Measurements from ENCODE around the gene SPEG. TPM values are rescaled to one million over a fixed set of nuclear protein-coding genes. Genes with fewer than 3 reads are reported as not detected.

The SPEG gene
- polyA plus RNA-seq, 2 of the 4 experiments (the other 2 are of a cell fraction), result 2.3 to 11.5 TPM

DNA sequence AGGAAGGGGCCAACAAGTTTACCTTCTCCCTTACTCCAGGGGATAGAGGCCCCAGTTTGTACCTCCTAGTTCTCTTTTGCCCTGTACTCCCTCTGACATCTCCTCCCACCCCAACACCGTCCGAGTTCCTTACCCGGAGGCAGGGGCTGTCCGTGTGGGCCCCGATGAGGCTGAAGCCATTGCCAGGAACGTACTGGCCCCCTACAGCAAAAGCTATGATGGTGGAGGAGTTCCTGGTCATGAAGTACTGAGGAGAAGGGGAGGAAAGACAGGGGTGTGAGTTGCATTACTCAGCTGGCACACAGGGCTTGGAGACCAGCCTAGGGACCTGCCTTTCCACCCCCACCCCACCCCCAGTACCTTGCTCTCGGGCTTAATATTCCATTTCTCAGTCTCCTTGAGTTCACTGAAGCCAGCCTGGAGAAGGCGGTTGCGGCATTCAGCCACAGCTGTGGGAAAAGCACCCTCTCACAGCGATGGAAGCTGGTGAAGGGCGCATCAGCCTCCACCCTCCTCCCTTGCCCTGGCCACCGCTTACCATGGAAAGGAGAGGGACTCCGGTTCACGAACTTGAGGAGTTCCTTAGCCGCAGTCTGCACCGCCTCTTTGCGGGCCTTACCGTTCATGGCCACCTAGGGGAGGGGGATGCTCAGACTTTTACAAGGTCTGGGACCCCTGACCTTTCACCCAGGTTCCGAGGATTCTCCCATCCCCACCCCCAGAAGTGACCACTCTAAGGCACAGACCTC lies 47.9 kb upstream of the SPEG start:
- no peak for TF ChIP-seq CEBPB (IDR thresholded peaks at IDR 0.05)
- no peak for TF ChIP-seq CHD2 (IDR thresholded peaks at IDR 0.05; ENCODE audit: low read length, partially characterized antibody)
- TF ChIP-seq RARB (CRISPR knock-in tag; IDR thresholded peaks at IDR 0.05), result no peak
- no peak for TF ChIP-seq JUNB (IDR thresholded peaks at IDR 0.05)
- no peak for TF ChIP-seq FOSB (CRISPR knock-in tag; IDR thresholded peaks at IDR 0.05)
- TF ChIP-seq BHLHE40 (IDR thresholded peaks at IDR 0.05; ENCODE audit: low read depth, low read length), result no peak
- TF ChIP-seq HOXB13 (CRISPR knock-in tag; IDR thresholded peaks at IDR 0.05; ENCODE audit: low read depth), result no peak
- no peak for TF ChIP-seq ESRRA (IDR thresholded peaks at IDR 0.05; ENCODE audit: borderline replicate concordance, low read length)
- no peak for TF ChIP-seq KDM1A (IDR thresholded peaks at IDR 0.05; ENCODE audit: low read depth)
- TF ChIP-seq ZNF302 (CRISPR knock-in tag; IDR thresholded peaks at IDR 0.05), result no peak
- TF ChIP-seq GATA3 (IDR thresholded peaks at IDR 0.05; ENCODE audit: borderline replicate concordance), result no peak
- Histone ChIP-seq H3K27ac (peak overlapping the region; percentile 96 to 97), H3K9me3 (no peaks in the 10 kb centered on the region), H3K4me1 (peaks cover 9% of the 10 kb centered on the region), H3K4me3 (peak overlapping the region; percentile 99), H3K4me2 (peak overlapping the region; percentile 99)
- POLR2A ChIA-PET, result interaction anchor here (1.4 to 2.1 kb wide), 4 partner anchors 18 to 385 kb away, joined by 4 to 16 read pairs (median 4); partner anchors contain the start of gene GMPPA
- ATAC-seq (peak in 1 of 2 experiments; percentile 5; a peak in 4 of 6 replicates), DNase-seq (ENCODE audit: low read depth in 1 of 2, low spot score in 1 of 2) (no peak), FAIRE-seq (no peak)
- CTCF ChIA-PET, result interaction anchor here (0.6 to 7.7 kb wide), 9 partner anchors 8 to 493 kb away, joined by 3 to 90 read pairs (median 4); no protein-coding TSS in a partner anchor
- WGBS (ENCODE audit: missing lambda C conversion rate), result 70% methylated on average over 18 of the region's 19 CpGs

DNA sequence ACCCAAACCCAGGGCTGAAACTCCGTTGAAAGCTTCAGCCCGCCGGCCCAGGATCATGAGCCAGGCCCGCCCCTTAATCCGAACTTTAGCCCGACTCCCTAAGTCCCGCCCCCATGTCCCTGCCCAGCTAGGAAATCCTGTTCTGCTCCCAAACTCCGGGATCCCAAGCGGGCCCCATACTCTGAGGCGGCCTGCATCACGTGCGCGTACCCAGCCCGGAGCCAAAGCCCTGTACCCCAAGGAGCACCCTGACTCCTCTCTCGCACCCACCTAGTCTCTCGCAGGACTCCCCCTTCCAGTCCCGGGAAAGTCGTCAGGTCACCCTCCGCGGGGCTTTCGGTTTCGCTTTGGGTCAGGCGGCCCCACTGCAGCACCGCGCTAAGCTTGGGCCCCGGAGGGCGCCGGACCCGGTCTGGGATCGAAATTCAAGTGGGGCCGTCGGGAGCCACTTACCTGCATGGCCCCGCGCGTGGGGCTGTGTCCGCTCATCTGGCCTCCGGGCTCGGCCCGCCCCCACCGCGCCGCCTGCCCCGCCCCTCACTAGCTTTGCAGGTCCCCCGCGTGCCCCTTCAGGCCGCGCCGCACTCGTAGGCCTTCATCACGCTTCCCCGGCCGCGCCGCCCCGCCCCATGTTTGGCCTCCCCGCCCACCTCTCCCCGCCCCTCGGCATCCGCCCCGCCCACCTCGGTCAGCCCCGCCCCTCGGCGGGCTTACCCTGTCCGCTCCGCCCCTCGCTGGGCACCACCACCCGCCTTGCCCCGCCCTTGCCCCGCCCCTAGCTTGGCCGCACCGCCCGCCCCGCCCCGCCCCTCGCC lies 47.1 kb upstream of the SPEG start, which contains the start of gene DNPEP:
Gene DNPEP, minus strand, starts transcription at position 607 of the 815 bp plus-strand sequence. Its CDS starts 118 bp downstream, at position 489.
- Histone ChIP-seq H3K4me1 (peaks cover 9% of the 10 kb centered on the region), H3K4me3 (peak within 1 kb of the TSS; percentile 99), H3K27ac (peak within 1 kb of the TSS; percentile 96 to 97), H3K4me2 (peak within 1 kb of the TSS; percentile 99), H3K9me3 (no peaks in the 10 kb centered on the region)
- 3% methylated on average over 19 of the region's 76 CpGs for whole genome bisulfite sequencing (ENCODE audit: missing lambda C conversion rate)
- ATAC-seq, result peak; percentile 64 to 83
- CTCF ChIA-PET, result interaction anchor here (0.5 to 7.7 kb wide), 14 partner anchors 9 to 494 kb away, joined by 3 to 90 read pairs (median 4); no protein-coding TSS in a partner anchor
- FAIRE-seq, result no peak
- DNase-seq (ENCODE audit: low read depth in 1 of 2, low spot score in 1 of 2), result peak; percentile 76 to 94
- 0 out of 2 replicates have a peak, but pooled peaks have one; percentile 24 for TF ChIP-seq MAZ (IDR thresholded peaks at IDR 0.05; ENCODE audit: borderline replicate concordance, low read depth, low read length)
- no peak for TF ChIP-seq ZC3H11A (IDR thresholded peaks at IDR 0.05)
- TF ChIP-seq POLR2A (IDR thresholded peaks at IDR 0.05; ENCODE audit: low read length), result peak; percentile 17
- TF ChIP-seq CHD2 (IDR thresholded peaks at IDR 0.05; ENCODE audit: low read length, partially characterized antibody), result peak; percentile 5
- TF ChIP-seq, protein P1, sequence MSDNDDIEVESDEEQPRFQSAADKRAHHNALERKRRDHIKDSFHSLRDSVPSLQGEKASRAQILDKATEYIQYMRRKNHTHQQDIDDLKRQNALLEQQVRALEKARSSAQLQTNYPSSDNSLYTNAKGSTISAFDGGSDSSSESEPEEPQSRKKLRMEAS (IDR thresholded peaks at IDR 0.05), result peak; percentile 36
- peak in 1 of 2 experiments; percentile 61; a peak in 2 of 5 replicates for TF ChIP-seq JUN (IDR thresholded peaks at IDR 0.05)
- TF ChIP-seq PHF8 (IDR thresholded peaks at IDR 0.05; ENCODE audit: borderline replicate concordance, low read depth), result peak; percentile 90
- TF ChIP-seq HOXB13 (CRISPR knock-in tag; IDR thresholded peaks at IDR 0.05; ENCODE audit: low read depth), result no peak
- TF ChIP-seq, protein P2, sequence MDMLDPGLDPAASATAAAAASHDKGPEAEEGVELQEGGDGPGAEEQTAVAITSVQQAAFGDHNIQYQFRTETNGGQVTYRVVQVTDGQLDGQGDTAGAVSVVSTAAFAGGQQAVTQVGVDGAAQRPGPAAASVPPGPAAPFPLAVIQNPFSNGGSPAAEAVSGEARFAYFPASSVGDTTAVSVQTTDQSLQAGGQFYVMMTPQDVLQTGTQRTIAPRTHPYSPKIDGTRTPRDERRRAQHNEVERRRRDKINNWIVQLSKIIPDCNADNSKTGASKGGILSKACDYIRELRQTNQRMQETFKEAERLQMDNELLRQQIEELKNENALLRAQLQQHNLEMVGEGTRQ (IDR thresholded peaks at IDR 0.05), result peak; percentile 72
- POLR2A ChIA-PET, result interaction anchor here (0.6 to 2.1 kb wide), 16 partner anchors 11 to 385 kb away, joined by 3 to 16 read pairs (median 4); partner anchors contain the start of genes GLB1L, GMPPA, STK11IP and STK16

All from A549 (cell line).